ENCODE measurements around the gene USP17L22. TPM values are rescaled to one million over a fixed set of nuclear protein-coding genes. Genes with fewer than 3 reads are reported as not detected.
"Not testable (repeated sequence)": the region's sequence is repeated elsewhere in the genome, so short reads cannot be mapped to it uniquely, and the experiment has no call there.

The USP17L22 gene
- total RNA-seq, 1 experiment from 2014 or later = not detected

DNA sequence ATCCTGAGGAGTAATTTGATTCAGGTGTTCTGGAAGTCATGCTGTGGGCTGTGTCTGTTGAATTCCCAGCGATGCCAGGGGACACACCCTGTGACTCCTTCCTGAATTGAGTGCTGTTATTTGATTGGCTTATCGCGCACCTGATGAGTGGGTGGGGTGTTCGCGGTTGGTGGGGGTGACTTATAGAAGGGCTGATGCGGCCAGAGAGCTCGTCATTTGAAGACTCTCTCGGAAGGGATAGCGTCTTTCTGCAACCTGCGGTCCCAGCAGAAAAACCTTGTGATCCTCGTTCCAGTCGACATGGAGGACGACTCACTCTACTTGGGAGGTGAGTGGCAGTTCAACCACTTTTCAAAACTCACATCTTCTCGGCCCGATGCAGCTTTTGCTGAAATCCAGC is 9.6 kb upstream of the USP17L22 start, which contains the start of gene USP17L20:
Gene USP17L20, plus strand, starts transcription at position 301 of the 400 bp plus-strand sequence. Its CDS starts 0 bp downstream, at position 301.
- H3K27me3 Mint-ChIP-seq (ENCODE audit: unreplicated experiment); H3K9me3 Mint-ChIP-seq (ENCODE audit: low read depth, unreplicated experiment); H3K36me3 Mint-ChIP-seq (ENCODE audit: insufficient read depth, unreplicated experiment); H3K27ac Mint-ChIP-seq (ENCODE audit: unreplicated experiment); DNase-seq; H3K4me3 Mint-ChIP-seq (ENCODE audit: low read depth, unreplicated experiment); BruUV-seq (replicated peaks); H3K4me1 Mint-ChIP-seq (ENCODE audit: low read depth, unreplicated experiment); CTCF ChIA-PET; intact Hi-C loops (cut with micrococcal nuclease; ENCODE audit: unreplicated experiment): not testable (repeated sequence)

DNA sequence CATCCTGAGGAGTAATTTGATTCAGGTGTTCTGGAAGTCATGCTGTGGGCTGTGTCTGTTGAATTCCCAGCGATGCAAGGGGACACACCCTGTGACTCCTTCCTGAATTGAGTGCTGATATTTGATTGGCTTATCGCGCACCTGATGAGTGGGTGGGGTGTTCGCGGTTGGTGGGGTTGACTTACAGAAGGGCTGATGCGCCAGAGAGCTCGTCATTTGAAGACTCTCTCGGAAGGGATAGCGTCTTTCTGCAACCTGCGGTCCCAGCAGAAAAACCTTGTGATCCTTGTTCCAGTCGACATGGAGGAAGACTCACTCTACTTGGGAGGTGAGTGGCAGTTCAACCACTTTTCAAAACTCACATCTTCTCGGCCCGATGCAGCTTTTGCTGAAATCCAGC is 4.8 kb upstream of the USP17L22 start, which contains the start of gene USP17L21:
Gene USP17L21, plus strand, starts transcription at position 301 of the 400 bp plus-strand sequence. Its CDS starts 0 bp downstream, at position 301.
- H3K4me1 Mint-ChIP-seq (ENCODE audit: low read depth, unreplicated experiment); DNase-seq; H3K9me3 Mint-ChIP-seq (ENCODE audit: low read depth, unreplicated experiment); CTCF ChIA-PET; BruUV-seq (replicated peaks); H3K27me3 Mint-ChIP-seq (ENCODE audit: unreplicated experiment); H3K4me3 Mint-ChIP-seq (ENCODE audit: low read depth, unreplicated experiment); H3K27ac Mint-ChIP-seq (ENCODE audit: unreplicated experiment); H3K36me3 Mint-ChIP-seq (ENCODE audit: insufficient read depth, unreplicated experiment); intact Hi-C loops (cut with micrococcal nuclease; ENCODE audit: unreplicated experiment): not testable (repeated sequence)

GRCh38 chr4:9271719-9272118 is 4.3 kb downstream of the USP17L22 start:
- intact Hi-C loops (cut with micrococcal nuclease; ENCODE audit: unreplicated experiment); H3K4me1 Mint-ChIP-seq (ENCODE audit: low read depth, unreplicated experiment); CTCF ChIA-PET; H3K4me3 Mint-ChIP-seq (ENCODE audit: low read depth, unreplicated experiment); H3K36me3 Mint-ChIP-seq (ENCODE audit: insufficient read depth, unreplicated experiment); H3K27me3 Mint-ChIP-seq (ENCODE audit: unreplicated experiment); H3K9me3 Mint-ChIP-seq (ENCODE audit: low read depth, unreplicated experiment); BruUV-seq (replicated peaks); H3K27ac Mint-ChIP-seq (ENCODE audit: unreplicated experiment): not testable (repeated sequence)
- DNase-seq = peak; percentile 1

Other genes with a start within 250 kb of the USP17L22 start
- not detected in 2 replicates for gene FAM90A26, start 97.2 kb upstream of the USP17L22 start, total RNA-seq (2022)
- not detected in 2 replicates for gene USP17L10, start 57.0 kb upstream of the USP17L22 start, total RNA-seq (2022)
- gene USP17L11, start 52.2 kb upstream of the USP17L22 start, total RNA-seq (2022) = not detected in 2 replicates
- not detected in 2 replicates for gene USP17L12, start 47.5 kb upstream of the USP17L22 start, total RNA-seq (2022)
- not detected in 2 replicates for gene USP17L13, start 42.7 kb upstream of the USP17L22 start, total RNA-seq (2022)
- not detected in 2 replicates for gene USP17L15, start 33.2 kb upstream of the USP17L22 start, total RNA-seq (2022)
- not detected in 2 replicates for gene USP17L17, start 23.7 kb upstream of the USP17L22 start, total RNA-seq (2022)
- not detected in 2 replicates for gene USP17L18, start 19.0 kb upstream of the USP17L22 start, total RNA-seq (2022)
- not detected in 2 replicates for gene USP17L19, start 14.2 kb upstream of the USP17L22 start, total RNA-seq (2022)
- gene USP17L20, start 9.5 kb upstream of the USP17L22 start, total RNA-seq (2022) = not detected in 2 replicates
- not detected in 2 replicates for gene USP17L21, start 4.7 kb upstream of the USP17L22 start, total RNA-seq (2022)
- not detected in 2 replicates for gene USP17L24, start 57.5 kb downstream of the USP17L22 start, total RNA-seq (2022)
- not detected in 2 replicates for gene USP17L25, start 62.3 kb downstream of the USP17L22 start, total RNA-seq (2022)
- gene USP17L26, start 67.0 kb downstream of the USP17L22 start, total RNA-seq (2022) = not detected in 2 replicates
- not detected in 2 replicates for gene USP17L5, start 71.8 kb downstream of the USP17L22 start, total RNA-seq (2022)
- not detected in 2 replicates for gene USP17L27, start 76.5 kb downstream of the USP17L22 start, total RNA-seq (2022)
- not detected in 2 replicates for gene USP17L28, start 81.3 kb downstream of the USP17L22 start, total RNA-seq (2022)
- gene USP17L29, start 86.0 kb downstream of the USP17L22 start, total RNA-seq (2022) = not detected in 2 replicates
- gene USP17L30, start 95.5 kb downstream of the USP17L22 start, total RNA-seq (2022) = not detected in 2 replicates
- gene DEFB131A, start 176.8 kb downstream of the USP17L22 start, total RNA-seq (2022) = not detected in 2 replicates

All from Calu3 (cell line).